IPS DF 19.7 (cell line): Measurements from ENCODE around the gene KLF6.
"Not testable (repeated sequence)": the region's sequence is repeated elsewhere in the genome, so short reads cannot be mapped to it uniquely, and the experiment has no call there.

Source experiments
- DNase-seq: peaks from one replicate; pipeline ENCODE4 v3.0.0-alpha.2; 2013; ENCODE audit warnings: low read depth, low spot score

KLF6 gene

DNA sequence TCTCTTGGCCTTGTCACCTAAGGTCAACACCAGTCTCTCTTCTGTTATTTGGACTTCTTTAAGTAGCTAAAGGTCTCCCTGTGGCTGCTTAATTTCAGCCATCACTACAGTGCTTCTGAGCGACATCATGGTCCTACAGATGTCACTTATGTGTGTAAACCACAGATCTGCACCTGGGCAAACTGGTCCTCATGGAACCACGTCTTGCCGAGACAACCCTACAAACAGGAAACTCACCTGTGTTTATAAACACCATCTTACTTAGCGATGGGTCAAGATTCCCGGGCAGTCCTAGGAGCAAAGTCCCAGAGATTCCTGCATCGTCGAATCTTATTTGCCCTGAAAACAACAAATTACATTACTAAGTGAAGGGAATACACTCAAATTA is 27.8 kb downstream of the KLF6 start:
- DNase-seq: no peak

DNA sequence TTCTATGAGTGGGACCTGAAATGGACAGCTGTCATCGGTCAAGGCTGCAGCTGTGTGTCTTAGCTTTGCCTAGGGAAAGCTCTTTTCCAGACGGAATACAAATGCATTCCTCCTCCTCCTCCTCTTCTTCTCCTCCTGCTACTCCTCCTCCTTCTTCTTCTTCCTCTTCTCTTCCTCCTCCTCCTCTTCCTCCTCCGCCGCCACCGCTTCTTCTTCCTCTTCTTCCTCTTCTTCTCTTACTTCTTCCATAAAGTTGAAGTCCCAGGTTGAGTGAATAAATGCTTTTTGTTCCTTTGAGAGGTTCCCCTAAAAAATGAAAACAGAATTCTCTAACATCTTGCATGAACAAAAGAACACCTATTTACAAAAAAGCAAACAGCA is 28.7 kb downstream of the KLF6 start:
- DNase-seq: no peak

DNA sequence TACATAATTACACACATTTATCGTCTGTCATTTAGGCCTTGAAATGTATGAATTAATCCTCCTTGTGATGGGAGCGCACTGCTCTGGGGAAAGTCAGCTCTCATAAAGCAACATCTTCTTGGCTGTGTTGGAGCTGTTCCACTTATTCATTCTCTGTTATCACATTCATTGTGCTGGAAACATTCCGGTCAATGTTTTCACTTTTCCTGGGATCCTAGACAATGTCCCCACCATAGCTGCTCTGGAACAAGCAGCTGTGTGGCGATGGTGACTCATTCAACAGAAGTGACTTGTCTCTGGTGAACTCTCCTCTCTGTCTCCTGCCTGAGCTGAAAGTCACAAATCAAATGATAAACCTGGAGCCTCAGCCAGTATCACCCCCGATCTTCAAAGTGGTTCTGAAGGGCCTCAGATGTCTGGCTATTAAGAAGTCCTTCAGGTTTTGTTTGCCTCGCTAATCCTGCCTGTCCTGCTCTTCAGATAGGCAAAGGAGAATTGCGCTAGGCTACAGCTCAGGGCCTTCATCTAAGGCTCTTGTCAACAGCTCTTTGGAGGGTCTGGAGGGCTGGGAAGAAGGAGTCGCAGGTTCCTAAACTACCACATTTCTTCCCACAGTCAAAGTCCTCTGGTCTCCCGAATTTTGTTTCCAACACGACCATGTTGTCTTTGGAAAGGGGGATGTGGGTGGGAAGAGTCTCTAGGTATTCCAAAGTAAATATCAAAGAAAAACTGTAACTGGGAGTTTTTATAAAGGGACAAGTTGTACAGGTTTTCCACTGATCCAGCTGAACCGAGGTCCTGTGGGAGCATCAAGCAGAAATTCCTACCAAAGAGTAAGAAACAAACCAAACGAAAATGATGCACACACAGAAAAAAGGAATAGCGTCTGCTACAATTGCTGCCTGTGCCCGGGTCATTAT is 29.3 kb downstream of the KLF6 start:
- DNase-seq: no peak

DNA sequence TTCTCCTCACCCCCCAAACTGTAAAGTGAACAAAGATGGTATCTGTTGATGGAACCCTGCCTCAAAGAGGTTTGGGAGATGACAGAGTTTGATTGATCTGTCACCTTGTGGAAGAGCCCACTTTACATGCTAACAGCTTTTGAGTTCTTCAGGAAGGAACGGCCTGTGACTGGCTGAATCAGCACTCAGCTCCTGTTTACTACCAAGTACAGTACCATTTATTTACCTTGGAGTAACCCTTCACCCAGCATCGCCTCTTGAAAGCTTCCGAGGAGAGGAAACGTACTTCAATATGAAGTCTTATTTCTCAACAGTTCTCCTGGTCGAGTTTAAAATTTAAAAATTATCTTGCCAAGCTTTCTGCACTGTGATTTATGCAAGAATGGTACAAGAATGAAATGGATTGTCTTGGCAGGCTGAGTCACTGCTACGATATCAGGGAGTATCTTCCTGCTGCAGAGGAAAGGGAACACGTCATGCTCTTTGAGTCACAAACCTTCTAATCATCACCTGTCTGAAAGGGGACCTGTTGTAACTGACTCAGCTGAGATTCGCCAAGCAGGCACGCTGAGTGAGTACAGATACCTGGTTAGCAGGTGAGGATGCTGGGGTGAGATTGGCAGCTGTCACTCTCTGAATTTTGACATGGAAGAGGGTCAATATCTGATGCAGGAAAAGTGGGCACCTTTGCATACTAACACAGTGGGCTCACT is 30.1 kb downstream of the KLF6 start:
- DNase-seq: no peak

DNA sequence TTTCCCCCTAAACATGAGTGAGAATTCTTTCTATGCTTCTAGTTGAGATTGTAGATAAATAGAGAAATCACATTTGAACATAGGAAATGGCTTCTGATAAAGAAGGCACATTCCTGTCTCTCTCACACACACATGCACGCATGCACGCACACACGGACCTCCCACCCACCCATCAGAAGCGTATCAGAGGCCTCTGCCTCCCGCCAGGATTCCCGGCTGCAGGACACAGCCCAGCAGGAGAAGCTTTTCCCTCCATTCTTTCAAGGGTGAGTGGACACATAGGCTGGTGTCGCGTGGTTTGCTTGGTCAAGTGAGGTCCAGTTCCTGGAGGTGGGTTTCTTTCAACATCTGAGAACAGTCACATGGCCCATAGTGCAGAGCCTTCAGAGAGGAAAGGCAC is 34.2 kb downstream of the KLF6 start:
- no peak for DNase-seq

DNA sequence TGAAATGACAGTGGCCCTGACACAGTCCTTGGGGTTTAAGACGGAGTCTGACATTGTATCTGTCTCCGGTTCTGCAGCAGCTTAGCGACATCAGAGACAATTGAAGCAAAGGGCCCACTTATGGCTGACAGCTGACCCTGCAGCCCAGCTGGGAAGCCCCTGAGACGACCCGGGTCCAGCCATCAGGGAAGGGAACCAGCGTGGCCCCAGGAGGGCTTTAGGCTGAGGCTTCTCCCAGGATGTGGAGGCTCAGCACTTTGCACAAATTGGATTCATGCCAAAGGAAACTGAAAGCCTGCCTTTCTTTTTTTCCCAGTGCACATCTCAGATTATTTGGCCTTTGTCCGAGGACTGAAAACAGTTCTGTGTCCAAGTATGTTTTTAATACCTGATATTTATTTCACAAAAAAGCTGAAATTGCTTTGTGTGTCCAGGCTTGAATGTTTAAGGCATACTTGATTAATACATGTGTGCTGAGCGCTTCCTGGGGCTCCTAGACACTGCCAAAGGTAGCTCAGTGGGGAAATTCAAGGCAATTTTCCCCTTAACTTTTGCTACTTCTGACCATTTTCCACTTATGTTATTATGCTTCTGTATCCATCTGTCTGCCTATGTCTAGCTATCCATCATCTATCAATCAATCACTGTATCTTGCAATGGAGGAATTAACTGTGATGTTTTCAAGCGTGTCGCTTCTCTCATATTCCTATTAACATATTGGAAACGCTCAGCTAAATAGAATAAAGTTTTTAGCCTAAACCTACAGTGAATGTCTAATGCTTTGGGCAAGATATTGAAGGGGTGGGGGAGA is 34.8 kb downstream of the KLF6 start:
- no peak for DNase-seq

DNA sequence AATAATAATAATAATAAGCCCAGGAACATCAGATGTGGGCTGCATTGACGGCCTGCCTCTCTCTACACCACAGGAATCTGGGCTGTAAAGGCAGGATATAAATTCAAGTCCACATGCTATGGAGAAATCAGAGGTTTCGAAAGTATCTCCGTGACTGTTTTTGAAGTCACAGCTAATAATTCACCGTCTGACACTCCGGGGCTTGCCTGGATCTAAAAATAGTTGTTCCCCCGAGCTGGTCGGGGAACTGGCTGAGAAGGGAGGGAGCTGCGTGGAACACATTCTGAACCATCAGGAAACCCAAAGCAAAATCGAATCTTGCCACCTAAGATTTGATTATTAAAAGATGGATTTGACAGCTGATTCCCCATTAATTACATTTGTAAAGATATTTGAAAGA is 35.4 kb downstream of the KLF6 start:
- DNase-seq: no peak

DNA sequence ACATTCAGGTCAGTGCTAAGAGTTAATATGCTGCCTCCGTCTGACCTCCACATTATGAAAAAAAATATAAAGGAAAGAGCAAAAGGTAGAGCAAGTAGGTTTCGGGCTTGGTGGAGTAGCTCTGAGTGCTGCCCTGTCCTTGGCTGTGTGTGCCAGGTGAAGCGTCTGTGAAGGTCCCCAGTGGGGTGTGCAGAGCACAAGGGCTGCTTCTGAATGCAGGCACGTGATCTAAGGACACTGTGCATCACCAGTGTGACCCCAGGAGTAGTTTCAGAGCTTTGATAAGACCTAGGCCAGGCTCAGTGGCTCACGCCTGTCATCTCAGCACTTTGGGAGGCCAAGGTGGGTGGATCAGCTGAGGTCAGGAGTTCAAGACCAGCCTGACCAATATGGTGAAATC is 36.0 kb downstream of the KLF6 start:
- DNase-seq: no peak

DNA sequence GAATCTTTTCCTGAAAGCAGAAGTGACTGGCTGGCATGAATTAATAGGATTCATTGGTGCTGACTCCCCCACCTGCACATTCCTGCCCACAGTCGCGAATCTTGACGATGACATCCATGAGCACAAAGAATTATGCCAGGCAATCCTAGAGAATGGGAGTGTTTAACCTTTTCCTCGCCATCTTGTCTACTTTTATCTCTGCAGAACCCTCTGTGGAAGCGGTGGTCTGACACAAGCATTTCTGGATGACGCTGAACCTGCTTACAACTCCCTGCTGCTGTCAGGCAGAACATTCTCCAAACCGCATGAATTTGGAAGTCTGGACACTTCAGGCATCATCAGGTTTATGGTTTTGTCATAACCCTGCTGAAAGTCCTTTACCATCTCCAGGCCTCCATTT is 36.5 kb downstream of the KLF6 start:
- no peak for DNase-seq

DNA sequence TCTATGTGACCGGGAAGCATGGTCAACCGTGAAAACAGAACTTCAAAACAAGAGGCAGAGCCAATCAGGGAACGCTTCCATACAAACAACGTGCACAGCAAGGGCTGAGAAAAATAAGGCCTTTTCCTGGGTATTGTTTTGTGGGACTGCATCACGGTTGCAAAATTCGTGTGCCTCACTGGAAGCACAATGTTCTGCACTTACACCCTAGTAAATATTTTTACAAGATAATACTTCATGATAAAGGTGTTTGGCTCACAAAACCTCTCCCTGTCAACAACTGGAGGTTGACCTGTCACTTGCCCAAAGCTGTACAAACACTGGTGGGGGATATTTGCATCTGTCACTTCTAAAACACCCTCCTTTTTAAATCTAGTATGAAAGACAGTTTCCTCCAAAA is 37.0 kb downstream of the KLF6 start:
- DNase-seq: no peak

DNA sequence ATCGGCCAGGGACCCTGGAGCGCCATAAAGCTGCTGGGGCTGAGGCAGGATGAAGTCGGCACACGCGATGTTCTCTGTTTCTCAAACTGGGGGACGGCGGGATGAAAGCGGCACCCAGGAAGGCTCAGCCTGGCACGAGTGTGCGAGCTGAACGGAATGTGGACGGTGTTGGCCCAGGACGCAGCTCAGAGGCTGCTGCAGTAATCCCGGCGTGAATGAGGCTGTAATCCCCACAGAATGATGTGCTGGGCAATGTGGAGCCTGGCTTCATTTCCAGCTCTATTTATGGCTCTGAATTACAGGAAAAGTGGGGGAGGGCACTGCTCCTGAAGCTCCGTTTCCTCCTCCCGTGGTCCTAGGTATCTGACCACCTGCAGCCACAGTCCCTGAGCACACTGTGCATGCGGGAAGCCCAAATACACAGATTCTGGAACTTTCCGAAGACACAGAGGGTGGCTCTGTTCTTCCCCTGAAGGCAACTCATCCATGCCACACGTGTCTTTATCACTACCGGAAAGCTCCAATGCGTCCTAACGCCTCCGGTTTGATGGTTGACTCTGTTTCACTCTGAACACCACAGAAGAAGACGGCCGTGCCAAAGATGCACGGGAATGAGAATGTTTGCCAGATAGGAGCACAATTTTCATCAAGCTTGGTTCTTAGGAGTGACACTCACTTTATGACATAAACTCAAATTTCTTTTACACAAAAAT is 37.6 kb downstream of the KLF6 start:
- no peak for DNase-seq

DNA sequence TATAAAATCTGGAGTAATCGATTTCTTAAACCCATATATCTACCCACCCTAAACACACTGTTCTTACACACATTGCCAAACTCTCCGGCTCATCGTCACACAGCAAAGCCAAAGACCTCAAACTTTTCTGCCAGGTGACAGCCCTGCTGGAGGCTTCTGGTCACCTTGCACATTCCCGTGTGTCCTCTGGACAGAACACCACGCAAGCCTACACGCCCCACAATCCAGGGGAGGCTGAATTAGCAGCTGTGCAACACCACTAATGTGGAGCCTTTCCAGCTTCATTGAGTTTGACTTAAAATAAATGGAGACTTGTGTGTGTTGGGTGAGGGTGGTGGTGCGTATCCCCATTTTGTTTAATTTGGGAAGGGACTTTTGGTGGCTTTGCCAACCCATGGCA is 38.4 kb downstream of the KLF6 start:
- DNase-seq: no peak

DNA sequence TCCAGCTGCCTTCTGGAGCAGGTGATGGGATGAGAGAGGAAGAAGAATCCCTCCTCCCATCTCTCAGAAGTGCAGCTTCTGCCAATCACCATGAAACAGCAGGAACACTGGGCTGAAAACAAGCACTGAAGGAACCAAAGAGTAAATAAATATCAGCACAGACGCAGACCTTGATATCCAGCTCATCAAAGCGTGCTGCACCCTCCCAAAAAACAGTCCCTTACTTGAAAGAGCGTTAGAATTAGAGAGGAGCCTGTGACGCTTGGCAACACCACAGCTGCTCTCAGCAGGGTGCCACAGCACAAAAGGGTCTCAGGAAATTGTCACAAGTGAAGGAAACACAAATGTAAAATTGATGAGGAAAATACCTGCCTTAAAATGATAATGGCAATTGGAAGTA is 39.5 kb downstream of the KLF6 start:
- DNase-seq: no peak

DNA sequence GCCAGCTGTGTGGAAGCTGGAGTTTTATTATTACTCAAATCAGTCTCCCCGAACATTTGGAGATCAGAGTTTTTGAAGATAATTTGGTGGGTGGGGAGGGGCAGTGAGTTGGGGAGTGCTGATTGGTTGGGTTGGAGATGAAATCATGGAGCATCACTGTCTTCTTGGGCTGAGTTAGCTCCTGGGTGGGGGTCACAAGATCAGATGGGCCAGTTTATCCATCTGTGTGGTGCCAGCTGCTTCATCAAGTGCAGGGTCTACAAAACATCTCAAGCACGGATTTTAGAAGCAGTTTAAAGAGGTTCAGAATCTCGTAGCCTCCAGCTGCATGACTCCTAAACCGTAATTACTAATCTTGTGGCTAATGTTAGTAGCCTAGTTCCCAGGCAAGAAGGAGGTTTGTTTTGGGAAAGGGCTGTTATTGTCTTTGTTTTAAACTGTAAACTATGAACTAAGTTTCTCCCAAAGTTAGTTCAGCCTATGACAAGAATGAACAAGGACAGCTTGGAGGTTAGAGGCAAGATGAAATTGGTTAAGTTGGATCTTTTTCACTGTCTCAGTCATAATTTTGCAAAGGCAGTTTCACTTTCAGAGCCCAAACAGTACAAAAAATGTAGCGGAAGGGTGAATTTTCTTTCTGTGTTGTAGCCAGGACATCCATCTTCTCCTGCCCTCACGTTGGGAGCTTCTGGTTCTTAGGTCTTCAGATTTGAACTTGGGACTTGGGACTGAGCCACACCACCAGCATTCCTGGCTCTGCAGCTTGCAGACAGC is 43.1 kb downstream of the KLF6 start:
- no peak for DNase-seq

DNA sequence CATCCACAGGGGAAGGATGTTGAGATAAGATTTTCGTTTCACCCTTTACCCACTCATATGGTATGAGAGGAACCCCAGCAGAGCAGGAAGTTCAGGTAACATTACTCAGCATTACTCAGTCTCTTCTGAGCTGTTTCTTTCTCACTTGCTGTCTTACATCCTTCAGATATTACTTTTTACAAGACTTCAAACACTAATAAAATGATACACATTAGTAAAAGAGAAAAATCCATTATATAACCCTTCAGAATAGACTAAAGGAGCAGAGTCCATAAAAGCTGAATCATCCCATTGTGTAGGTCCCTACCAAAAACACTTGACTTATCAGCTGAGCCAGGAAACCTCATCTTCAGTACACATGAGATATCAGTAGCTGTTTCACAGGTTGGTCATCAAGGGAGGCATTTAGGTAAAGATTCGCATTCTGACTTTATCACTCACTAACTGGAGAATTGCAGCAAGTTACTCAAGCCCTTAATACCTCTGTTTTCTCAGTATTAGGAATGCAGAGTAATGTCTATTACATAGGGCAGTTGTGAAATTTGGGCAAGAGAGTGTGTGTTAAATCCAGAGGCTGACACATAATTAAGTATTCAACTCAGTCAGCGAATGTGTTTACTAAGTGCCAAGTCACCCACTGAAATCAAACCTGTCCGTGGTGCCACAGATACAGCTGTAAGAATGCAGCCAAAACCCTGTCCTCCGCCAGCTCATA is 44.7 kb downstream of the KLF6 start:
- no peak for DNase-seq

DNA sequence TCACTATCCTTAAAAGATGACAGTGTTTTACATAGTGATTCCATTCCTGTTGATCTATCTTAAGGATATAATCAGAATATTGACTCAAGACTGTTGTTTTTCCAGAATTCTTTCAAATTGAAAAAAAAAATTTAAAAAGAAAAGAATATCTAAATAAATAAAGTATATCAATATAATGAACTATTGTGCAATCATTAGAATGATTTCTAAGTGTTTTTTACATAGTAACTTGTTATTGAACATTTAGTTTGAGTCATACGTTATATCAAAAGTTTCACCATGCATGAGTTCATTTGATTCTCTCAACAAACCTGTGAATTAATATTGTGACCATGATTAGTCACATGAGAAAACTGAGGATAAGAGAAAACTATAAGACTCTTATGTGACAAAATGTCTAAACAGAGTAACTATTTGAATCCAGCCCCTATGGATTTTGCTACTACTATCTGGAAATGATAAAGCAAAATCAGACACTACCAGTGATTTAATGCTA is 46.1 kb downstream of the KLF6 start:
- no peak for DNase-seq

DNA sequence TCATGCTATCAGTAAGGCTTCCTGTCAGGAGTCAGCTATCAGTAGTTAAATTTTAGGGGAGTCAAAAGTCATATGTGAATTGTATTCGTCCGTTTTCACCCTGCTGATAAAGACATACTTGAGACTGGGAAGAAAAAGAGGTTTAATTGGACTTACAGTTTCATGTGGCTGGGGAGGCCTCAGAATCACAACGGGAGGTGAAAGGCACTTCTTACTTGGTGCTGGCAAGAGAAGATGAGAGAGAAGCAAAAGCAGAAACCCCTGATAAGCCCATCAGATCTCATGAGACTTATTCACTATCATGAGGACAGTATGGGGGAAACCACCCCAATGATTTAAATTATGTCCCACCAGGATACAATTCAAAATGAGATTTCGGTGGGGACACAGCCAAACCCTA is 47.1 kb downstream of the KLF6 start:
- no peak for DNase-seq

DNA sequence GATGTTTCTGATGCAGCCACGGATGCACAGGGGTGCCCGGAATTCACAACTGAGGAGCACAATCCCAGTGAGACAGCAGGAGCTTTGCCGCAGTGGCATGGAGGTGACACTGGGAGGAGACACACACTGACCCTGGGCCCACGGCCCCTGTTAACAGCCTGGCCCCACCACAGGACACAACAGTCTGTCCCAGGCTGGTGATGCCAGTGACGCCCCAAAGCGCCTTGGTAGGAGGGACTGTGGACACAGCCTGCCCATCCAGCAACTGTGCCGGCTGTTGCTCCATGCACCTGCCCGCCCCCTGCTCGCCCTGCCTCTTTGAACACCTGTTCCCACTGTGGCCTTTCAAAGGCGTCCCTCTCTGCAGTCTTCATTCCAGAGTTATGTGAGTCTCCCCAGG is 49.8 kb downstream of the KLF6 start:
- DNase-seq: no peak

DNA sequence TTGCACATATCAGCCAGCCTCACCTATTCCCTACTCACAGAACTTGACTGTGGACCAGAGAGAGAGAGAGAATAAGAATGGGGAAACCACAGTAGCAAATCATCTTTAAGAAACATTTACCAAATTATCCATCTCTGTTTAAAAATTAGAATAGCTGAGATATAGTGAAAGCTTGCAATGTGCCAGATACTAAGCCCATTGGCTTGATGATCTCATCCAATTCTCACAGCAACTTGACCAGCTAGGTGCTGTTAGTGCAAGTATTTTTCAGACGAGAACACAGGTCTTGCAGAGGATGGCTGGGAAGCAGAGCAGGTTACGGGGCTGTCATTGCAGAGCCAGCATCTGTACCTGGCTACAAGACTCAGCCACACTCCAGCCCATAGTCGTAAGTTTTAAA is 50.9 kb downstream of the KLF6 start:
- DNase-seq: no peak

DNA sequence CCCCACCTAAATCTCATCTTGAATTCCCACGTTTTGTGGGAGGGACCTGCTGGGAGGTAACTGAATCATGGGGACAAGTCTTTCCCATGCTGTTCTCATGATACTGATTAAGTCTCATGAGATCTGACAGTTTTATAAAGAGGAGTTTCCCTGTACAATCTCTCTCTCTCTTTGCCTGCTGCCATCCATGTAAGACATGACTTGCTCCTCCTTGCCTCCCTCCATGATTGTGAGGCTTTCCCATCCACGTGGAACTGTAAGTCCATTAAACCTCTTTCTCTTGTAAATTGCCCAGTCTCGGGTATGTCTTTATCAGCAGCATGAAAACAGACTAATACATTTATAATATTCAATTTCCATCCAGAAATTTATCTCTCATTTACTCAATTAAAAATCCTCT is 52.8 kb downstream of the KLF6 start:
- DNase-seq: not testable (repeated sequence)
